Measurements from ENCODE around the gene NXPE3.

NXPE3 gene

GRCh38 chr3:101803173-101803782, 24.3 kb downstream of the NXPE3 start:
- DNase-seq, result peak; percentile 27

GRCh38 chr3:101803939-101804338, 24.9 kb downstream of the NXPE3 start:
- DNase-seq, result no peak

GRCh38 chr3:101806491-101806890, 27.5 kb downstream of the NXPE3 start:
- DNase-seq, result no peak

GRCh38 chr3:101807888-101808287, 28.9 kb downstream of the NXPE3 start:
- DNase-seq, result no peak

GRCh38 chr3:101809178-101810021, 30.4 kb downstream of the NXPE3 start:
- peak; percentile 15 for DNase-seq

- DNase-seq, result no peak
Measured at GRCh38 chr3:101810022-101810418, 31.0 kb downstream of the NXPE3 start.

- no peak for DNase-seq
Measured at GRCh38 chr3:101811875-101812274, 32.9 kb downstream of the NXPE3 start.

- DNase-seq, result no peak
Measured at GRCh38 chr3:101812895-101813294, 33.9 kb downstream of the NXPE3 start.

GRCh38 chr3:101813817-101814440, 34.9 kb downstream of the NXPE3 start:
- DNase-seq, result no peak

- DNase-seq, result no peak
Measured at GRCh38 chr3:101814835-101815234, 35.8 kb downstream of the NXPE3 start.

GRCh38 chr3:101816215-101817149, 37.5 kb downstream of the NXPE3 start:
- DNase-seq, result no peak

GRCh38 chr3:101817992-101818391, 39.0 kb downstream of the NXPE3 start:
- no peak for DNase-seq

GRCh38 chr3:101819649-101820206, 40.7 kb downstream of the NXPE3 start:
- no peak for DNase-seq

GRCh38 chr3:101821503-101821902, 42.5 kb downstream of the NXPE3 start:
- no peak for DNase-seq

GRCh38 chr3:101823525-101823924, 44.5 kb downstream of the NXPE3 start:
- DNase-seq, result no peak

- DNase-seq, result no peak
Measured at GRCh38 chr3:101824702-101825101, 45.7 kb downstream of the NXPE3 start.

GRCh38 chr3:101825904-101826445, 47.0 kb downstream of the NXPE3 start:
- no peak for DNase-seq

- peak; percentile 83 for DNase-seq
Measured at GRCh38 chr3:101827211-101828174, 48.5 kb downstream of the NXPE3 start.

- peak; percentile 24 for DNase-seq
Measured at GRCh38 chr3:101828276-101828675, 49.3 kb downstream of the NXPE3 start.

- peak; percentile 38 for DNase-seq
Measured at GRCh38 chr3:101828691-101829436, 49.9 kb downstream of the NXPE3 start.

Data from retina (tissue), 1 donor.